Posterior cingulate gyrus (tissue), 11 donors: ENCODE measurements around the gene OBI1.
"Not testable (repeated sequence)": the region's sequence is repeated elsewhere in the genome, so short reads cannot be mapped to it uniquely, and the experiment has no call there.

Experiments
- DNase-seq, 10 donors: peaks; one replicate each; pipeline versions ENCODE4 v3.0.0 to v3.0.0-alpha.2; 2020 to 2021; ENCODE audit warnings: mixed read lengths in 3 of 10
- intact Hi-C: fragments of 100-400 bp; cut with DNase I; formaldehyde crosslinking; loops from one replicate; pipeline ENCODE4 v1.15.1; 2023

The OBI1 gene

DNA sequence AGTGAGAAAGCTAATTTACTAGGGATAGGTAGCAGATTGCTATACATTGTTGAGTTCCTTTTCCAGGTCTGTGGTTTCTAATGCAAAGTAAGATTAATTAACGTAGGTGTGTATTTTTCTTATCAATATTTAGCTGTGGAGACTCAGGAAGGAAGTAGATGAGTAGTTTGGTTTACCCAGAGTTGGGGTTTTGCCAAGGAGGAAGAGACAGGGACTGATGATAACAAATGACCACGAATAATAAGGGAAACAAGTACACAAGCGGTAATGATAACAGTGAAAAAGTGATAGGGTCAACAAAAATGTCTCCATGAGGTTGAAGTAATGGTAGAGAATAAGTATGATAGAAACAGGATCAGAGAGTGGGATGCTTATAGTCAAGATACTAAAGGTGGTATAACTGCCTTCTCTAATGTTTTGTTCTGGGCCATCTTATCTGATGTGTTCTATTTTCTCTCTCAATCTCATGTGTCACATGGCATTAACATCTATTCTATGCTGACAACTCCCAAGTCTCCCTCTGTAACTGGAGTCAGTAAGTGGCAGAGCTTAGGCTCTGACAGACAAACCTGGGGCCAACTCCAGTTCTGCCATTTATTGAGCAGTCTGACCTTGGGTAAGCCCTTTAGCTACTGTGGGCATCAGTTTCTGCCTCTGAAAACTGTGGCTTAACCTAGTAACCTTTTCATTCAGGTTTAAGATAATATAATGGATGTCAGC lies 8.8 kb downstream of the OBI1 start:
- intact Hi-C loops: no loop called here
- no peak for DNase-seq

DNA sequence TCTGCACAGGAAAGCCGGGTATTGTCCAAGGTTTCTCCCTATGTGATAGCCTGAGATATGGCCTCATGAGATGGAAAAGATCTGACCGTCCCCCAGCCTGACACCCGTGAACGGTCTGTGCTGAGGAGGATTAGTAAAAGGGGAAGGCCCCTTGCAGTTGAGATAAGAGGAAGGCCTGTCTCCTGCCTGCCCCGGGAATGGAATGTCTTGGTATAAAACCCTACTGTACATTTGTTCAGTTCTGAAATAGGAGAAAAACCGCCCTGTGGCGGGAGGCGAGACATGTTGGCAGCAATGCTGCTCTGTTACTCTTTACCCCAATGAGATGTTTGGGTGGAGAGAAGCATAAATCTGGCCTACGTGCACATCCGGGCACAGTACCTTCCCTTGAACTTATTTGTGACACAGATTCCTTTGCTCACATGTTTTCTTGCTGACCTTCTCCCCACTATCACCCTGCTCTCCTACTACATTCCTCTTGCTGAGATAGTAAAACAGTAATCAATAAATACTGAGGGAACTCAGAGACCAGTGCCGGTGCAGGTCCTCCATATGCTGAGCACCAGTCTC lies 11.8 kb downstream of the OBI1 start:
- DNase-seq, intact Hi-C loops: not testable (repeated sequence)

DNA sequence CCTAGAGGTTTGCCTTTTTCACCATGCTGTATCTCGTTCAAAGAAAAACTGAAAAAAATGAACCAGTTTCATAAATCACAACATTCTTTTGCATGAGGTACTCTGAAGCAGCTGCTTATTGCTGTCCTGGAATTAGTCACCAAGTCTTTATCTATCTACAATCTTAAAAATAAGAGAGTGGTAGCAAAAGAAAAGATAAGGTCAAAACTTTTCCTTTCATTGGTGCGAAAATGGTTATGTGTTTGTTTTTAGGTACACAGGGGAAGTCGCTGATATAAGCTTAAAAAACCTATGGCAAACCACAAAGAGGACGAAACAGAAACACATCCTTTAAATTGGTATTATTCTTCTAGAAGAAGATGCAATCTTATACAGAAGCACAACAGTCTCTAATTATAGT lies 20.7 kb downstream of the OBI1 start:
- DNase-seq: no peak
- intact Hi-C loops: no loop called here

DNA sequence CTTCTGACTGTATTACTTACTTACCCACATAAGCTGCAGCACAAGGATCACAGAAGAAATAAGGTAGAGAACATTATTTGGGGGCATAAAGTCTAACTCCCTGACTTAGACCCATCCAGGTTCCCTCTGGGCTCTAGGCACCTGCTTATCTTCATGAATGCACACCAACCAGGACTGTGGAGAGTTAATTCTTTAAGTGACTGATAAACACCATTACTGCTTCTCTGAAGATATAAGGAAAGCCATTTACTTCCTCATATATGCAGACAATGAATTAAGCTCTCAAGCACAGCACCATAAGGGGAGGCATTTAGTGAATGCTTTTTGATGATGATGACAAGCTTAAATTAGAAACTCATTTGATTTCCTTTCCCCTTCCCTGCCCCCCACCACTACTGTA lies 22.5 kb downstream of the OBI1 start:
- intact Hi-C loops: no loop called here
- no peak for DNase-seq

DNA sequence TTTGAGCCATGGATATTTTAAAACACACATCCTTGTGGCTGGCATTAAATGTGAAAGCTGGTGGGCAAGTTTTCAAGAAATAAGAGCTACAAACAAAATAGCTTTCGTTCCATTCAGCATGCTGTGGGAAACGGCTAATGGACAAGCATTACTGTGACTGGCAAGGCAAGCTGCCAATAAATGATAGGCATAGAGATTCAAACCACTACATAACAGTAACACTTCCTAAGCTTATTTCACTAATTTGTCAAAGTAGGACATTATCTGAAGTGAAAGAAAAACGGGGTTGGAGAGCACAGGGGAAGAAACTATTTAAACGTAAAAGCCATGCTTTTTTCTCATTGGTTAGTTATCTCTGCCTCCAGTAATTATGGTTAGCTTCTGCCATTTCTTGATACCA lies 26.0 kb downstream of the OBI1 start:
- DNase-seq: no peak
- intact Hi-C loops: no loop called here

DNA sequence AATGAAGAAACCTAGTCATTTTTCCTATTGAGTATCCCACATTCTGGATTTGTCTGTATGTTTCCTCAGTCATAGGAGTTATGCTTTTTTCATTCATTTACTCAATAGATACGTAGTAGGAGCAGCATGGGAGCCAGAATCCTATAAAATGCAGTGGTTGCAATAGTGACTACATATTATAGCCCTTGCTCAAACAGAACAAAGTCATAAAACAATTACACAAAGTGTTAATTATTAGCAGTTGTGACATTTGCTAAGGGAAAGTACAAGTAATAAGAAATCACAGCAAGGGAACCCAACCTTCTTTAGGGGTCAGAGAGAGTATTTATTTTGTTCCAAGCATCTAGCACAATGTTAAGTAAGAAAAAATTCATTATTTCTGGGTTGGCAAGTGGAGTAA lies 27.9 kb downstream of the OBI1 start:
- intact Hi-C loops: no loop called here
- DNase-seq: no peak

DNA sequence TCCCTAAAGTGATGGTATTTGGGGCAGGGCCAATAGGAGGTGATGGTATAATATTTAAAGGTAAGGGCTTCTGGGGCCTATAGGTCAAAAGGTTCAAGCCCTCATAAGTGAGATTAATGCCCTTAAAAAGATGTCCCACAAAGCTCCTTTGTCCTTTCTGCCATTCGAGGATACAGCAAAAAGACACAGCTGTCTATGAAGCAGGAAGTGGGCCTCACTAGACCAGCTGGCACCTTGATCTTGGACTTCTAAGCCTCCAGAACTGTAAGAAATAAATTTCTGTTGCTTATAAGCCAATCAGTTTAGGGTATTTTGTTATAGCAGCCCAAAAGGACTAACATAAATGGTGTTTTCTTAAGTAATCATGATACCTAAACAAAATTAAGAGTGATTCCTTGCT lies 28.4 kb downstream of the OBI1 start:
- intact Hi-C loops: no loop called here
- no peak for DNase-seq

DNA sequence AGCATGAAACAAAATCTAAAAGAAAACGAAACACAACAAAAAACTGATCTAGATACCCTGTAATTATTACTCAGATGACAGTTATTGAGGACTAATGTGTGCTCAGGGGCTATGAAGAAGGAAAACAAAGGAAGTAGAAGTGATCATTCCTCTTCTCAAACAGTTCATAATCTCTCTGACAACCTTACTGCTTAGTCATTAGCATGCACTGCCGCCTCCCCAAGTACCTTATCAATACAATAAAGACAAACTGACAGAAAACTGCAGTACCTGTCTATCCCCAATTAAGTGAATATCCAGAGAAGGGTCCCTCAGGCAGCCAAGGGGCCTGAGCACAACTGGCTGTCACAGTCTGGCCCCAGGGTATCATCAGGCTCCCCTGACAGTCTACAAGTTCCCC lies 33.6 kb downstream of the OBI1 start:
- intact Hi-C loops: no loop called here
- no peak for DNase-seq

DNA sequence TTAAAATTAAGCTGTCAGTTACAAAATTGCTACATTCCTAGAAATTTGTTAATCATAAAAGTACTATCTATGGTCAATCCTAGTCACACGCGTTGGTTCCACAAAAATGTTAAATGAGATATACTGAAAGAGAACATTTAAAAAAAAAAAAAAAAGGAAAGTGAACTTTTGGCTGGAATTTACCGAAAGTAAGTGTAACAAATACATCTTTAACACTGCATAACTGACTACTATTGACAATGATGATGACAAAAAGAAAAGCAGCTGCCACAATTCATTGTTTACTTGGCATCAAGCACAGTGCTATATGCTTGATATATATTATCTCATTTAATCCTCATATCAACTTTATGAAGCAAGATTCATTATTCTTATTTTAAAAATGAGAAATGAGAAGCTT lies 35.8 kb downstream of the OBI1 start:
- no peak for DNase-seq
- intact Hi-C loops: no loop called here

DNA sequence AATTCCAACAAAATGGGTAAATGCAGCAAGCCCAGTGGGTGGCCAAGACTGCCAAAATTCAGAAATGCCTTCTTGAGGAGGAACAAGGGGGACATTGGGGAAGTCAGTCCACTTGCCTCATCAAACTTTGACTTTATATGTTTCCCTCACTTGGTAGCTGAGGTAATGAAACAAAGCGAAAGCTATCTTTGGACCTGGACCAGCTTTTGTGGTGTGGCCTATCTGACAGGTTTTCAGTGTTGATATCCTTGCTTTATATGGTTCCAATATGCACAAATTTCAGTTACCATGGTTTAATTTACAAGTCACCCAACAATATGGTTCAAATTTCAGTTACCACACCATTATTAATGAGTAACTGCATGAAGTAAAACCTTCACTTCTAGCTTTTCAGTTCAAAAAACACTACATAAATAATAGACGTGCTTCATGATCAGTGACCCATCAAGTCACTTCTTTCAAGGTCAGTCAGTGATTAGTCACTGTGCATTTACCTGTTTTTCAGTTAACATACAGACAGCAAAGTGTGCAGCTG lies 38.0 kb downstream of the OBI1 start:
- no peak for DNase-seq
- intact Hi-C loops: no loop called here

DNA sequence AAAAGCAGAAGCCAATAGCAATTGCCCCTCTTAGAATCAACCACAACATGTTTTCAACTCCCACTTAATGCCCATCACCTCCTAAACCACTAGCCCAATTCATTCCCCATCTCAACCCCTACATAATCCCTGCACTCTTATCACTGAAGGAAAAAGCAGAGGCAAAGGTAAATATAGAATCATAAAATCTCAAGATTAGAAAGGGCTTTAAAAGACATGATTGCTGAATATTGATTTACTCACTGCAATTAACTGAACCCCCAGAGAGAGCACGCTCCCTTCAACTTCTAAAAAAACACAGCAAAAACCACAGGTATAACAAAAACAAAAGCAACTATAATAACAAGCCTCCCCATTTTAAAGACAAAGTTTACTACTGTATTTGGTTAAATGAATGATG lies 40.5 kb downstream of the OBI1 start:
- no peak for DNase-seq
- intact Hi-C loops: no loop called here

DNA sequence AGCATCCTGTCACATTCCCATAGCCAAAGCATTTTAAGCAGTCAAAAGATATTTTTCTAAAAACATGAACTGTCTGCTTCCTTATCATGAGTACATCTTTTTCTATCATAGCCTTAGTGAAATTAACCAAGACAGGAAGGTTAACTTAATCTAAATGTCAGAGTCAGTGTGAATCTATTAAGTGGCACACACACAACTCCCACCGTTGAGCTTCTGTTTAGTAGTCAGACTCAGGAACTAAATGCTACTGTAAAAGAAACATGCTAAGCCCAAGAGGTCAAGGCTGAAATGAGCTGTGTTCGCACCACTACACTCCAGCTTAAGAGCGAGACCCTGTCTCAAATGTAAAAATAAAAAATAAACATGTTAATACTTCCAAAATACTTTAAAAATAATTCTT lies 47.9 kb downstream of the OBI1 start:
- DNase-seq: no peak
- intact Hi-C loops: no loop called here

DNA sequence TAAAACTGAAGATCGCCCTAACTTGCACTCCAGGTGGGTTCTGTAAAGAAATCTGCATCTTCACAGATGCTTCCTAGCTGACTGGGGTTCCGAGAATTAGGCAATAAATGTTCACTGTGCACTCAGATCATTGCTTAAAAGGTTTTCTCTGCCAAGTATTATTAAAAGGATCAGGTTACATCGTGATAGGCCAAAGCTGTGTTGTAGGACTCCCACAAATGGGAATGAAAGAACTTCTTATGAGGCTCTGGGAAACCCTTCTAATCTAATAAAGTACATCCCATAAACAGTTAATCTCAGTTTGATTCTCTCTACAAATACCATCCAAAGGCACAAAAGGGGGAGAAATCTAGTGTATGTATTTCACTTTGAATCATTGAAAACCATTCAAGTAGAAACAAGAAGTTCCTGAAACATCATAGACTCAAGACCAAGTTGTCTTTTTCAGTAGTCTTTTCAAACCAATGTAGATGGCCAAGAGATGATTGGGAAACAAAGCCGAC lies 48.5 kb downstream of the OBI1 start:
- DNase-seq: no peak
- intact Hi-C loops: no loop called here

DNA sequence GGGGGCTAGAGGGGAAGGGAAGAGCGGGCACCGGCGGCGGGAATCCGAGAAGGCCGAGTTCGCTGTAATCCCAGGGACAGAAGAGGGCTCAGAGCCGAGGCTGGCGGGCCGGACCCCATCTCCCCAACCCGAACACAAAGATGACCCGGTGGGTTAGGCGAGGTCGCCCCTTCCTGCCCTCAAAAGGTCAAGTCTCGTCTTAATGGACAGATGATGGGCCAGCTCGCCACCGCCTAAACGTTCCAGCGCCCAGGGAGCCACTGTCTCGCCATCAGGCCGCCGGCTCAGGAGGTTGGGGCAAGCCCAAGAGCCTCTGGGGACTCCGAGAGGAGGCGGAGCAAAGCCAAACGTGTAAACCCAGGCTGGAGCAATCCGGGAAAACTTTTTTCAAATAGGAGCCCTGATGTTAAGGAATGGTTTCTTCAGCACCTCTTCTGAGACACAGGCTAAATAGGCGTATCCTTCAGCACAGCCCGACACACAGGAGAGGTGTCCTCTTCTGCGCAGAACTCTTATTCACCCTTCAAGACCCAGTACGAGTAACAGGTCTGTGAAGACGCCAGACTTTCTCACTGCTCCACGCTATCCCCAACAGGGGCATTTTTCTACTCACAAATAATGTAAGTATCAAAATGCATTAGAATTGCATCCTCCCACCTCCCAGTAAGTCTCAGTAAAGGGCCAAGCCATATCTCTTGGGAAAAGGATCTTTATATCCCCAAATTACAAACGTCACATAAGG lies 49.3 kb downstream of the OBI1 start:
- DNase-seq: peak in 1 of 10 donors; percentile 81
- intact Hi-C loops: loop anchor here (2.0 kb wide), 1 partner anchor 45 kb away; no protein-coding TSS in a partner anchor

DNA sequence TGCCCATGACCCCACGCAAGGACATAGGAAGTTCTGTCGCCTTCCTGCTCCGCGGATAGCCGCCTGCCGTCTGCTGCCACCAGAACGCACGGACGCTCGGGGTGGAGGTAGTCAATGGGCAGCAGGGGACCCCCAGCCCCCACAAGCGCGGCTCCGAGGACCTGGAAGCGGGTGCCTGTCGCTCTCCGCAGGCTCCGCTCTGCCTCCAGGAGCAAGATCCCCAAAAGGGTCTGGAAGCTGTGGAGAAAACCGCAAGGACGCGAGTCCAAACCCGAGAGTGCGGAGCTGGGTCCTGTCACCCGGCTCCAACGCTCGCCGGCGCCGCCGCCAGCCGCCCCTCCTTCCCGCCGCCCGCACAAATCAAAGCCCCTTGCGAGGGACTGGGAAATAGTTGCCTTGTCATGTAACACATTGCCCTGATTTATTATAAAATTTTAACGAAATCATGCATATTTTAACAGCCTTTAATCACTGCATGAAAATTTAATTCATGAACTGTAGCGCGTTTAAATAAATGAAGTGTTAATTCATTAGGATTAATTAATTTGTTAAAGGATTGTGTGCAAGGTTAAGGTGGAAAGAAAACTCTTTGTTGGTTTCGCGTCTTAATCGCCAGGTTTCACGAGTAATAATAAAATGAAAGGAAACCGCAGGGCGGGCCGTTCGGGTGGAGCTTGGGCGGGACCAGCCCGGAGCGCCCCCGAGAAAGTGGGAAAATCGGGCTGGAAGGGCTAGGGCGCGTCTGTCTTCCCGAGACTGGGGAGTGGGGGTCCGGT lies 50.1 kb downstream of the OBI1 start:
- DNase-seq: peak in 1 of 10 donors; percentile 64

DNA sequence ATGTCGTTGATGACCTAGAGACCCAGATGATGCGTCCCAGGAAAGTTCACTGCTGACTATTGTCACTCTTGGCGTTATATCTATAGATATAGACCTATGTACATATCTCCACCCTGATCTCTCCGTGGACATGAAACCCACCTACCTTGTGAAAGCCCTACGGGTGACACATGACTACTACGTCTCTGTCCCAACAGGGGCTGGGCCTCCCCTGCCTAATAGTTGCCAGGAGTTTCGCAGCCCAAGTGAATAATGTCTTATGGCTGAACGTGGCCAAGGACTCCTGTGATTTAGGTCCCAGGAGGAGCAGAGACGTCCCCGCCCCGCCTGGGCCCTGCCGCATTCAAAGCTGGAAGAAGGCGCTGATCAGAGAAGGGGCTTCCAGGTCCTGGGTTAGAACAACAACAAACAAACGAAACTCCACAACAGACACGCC lies 50.7 kb downstream of the OBI1 start:
- DNase-seq: no peak
- intact Hi-C loops: loop anchor here (2.0 kb wide), 1 partner anchor 47 kb away; no protein-coding TSS in a partner anchor

More for the DNA sequence above, 50.1 kb downstream of the OBI1 start:
- intact Hi-C loops: loop anchor here (2.0 kb wide), 1 partner anchor 46 kb away; no protein-coding TSS in a partner anchor

DNA sequence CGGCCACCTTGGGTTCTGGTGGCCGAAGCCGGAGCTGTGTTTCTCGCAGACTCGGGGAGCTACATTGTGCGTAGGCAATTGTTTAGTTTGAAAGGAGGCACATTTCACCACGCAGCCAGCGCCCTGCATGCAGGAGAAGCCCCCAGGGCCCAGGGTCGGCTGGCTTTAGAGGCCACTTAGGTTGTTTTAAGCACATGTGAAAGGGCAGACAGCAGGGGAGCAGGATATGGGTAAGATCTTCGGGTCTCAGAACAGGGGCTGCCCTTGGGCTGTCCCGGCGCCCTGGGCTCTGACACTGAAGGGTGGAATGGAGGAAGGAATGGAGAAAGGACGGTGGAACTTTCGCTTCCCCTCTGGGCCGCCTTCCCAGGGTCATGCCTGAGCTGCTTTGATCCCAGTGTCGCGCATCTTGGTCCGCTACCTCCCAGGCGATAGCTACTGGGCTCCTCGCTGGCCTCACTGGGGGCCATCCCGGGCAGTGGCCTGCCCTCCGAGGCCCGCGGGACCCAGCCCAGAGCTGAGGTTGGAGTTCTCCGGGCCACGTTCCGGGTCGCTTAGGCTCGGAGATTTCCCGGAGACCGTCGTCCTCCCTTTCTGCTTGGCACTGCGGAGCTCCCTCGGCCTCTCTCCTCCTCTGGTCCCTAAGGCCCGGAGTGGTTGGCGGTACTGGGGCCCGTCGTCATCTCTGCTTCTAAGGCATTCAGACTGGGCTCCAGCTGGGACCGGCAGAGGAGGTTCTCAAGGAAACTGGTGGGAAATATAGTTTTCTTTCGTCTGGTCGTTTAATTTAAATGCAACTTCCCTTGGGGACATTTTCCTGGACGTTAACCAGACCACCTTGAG lies 51.3 kb downstream of the OBI1 start:
- DNase-seq: no peak
- intact Hi-C loops: loop anchor here (2.0 kb wide), 1 partner anchor 47 kb away; no protein-coding TSS in a partner anchor

DNA sequence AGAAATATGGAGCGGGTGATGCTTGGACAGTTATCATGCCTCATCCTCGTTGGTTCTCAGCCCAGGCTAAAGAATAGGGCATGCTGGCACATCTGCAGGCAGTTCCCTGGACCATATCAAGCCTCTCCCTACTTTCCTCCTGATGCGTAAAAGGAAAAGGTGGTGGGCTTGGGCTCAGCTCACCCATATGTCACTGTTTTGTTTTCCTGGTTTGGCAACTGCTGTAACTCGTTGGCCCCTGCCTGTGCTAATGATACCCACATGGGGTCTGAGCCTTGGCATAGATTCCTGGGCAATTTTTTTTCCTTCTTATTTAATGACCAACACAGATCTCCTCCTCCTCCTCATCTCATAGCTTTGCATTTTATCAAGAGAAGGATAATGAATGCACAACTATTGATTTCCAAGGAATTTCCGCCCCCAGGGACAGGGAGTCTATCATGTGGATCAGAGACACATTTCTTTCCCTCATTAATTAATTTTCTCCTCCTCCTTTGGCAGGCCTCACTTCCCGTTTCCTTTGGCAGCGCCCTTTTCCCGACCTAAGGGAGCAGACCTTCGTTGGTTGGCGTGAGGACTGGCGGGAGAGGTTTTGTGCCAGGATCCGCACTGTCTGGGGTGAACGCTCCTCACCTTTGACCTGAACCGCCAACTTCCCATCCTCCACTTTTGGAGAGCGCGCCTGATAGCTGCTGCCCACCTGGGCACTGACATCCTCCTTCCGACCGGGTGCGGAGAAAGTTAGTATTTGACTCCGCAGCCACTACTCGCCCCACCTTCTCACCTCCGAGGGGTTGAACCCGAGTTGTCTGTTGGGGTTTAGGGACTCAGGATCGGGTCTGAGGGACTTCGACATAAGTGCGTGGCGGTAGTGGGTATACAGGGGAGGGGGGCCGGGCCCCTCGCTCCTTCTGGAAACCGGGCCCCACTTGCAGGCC lies 52.2 kb downstream of the OBI1 start:
- no peak for DNase-seq
- intact Hi-C loops: no loop called here
